ENCODE data around the gene MAN1C1. TPM values are rescaled to one million over a fixed set of nuclear protein-coding genes. Genes with fewer than 3 reads are reported as not detected.
A peak's percentile ranks its signal among the peaks of the same experiment; 100 is the strongest.

Gene MAN1C1
- total RNA-seq, 2 donors from 2014 or later: 2.2 to 4.3 TPM

- Mint-ChIP-seq H3K4me3 (no peak overlapping the region), H3K36me3 (ENCODE audit: low read depth) (no peaks in the 10 kb centered on the region), H3K27ac (peak overlapping the region; percentile 83), H3K9me3 (no peaks in the 10 kb centered on the region), H3K4me1 (peaks cover 15% of the 10 kb centered on the region), H3K27me3 (ENCODE audit: insufficient read depth) (peaks cover 3% of the 10 kb centered on the region)
- peak overlapping the region; percentile 83 for H3K27ac ChIP-seq (ENCODE audit: low read depth, low read length)
- no peaks in the 10 kb centered on the region for H3K36me3 ChIP-seq (ENCODE audit: control insufficient read depth, insufficient read depth, low read length)
- no peaks in the 10 kb centered on the region for H3K27me3 ChIP-seq (ENCODE audit: control insufficient read depth, insufficient read depth, low read length, poor library complexity, severe bottlenecking)
- no peaks in the 10 kb centered on the region for H3K4me1 ChIP-seq (ENCODE audit: control insufficient read depth, insufficient read depth, low read length)
- no peak overlapping the region for H3K9ac ChIP-seq (ENCODE audit: extremely low read depth, low read length, poor library complexity, severe bottlenecking)
- DNase-seq: no peak
- H3K4me3 ChIP-seq (ENCODE audit: low read length): no peak overlapping the region
- no peaks in the 10 kb centered on the region for H3K9me3 ChIP-seq (ENCODE audit: control insufficient read depth, low read length)
- TF ChIP-seq CTCF (conservative IDR thresholded peaks at IDR 0.05): no peak
- WGBS, 2 experiments (ENCODE audit: insufficient coverage in 1 of 2, insufficient read length in 1 of 2): 82 to 88% methylated on average over 17 to 21 of the region's 21 CpGs
Observed at GRCh38 chr1:25568834-25569596, 47.6 kb upstream of the MAN1C1 start.

GRCh38 chr1:25569597-25570396 lies 46.8 kb upstream of the MAN1C1 start:
- no peaks in the 10 kb centered on the region for H3K9me3 Mint-ChIP-seq
- peaks cover 3% of the 10 kb centered on the region for H3K27me3 Mint-ChIP-seq (ENCODE audit: insufficient read depth)
- H3K4me1 Mint-ChIP-seq: peaks cover 15% of the 10 kb centered on the region
- H3K4me1 ChIP-seq (ENCODE audit: control insufficient read depth, insufficient read depth, low read length): no peaks in the 10 kb centered on the region
- no peak for TF ChIP-seq CTCF (conservative IDR thresholded peaks at IDR 0.05)
- peak; percentile 38 for DNase-seq
- H3K4me3 ChIP-seq (ENCODE audit: low read length): no peak overlapping the region
- peak overlapping the region; percentile 21 for H3K27ac Mint-ChIP-seq
- 88 to 93% methylated on average over 15 to 18 of the region's 18 CpGs for WGBS, 2 experiments (ENCODE audit: insufficient coverage in 1 of 2, insufficient read length in 1 of 2)
- no peaks in the 10 kb centered on the region for H3K9me3 ChIP-seq (ENCODE audit: control insufficient read depth, low read length)
- H3K27me3 ChIP-seq (ENCODE audit: control insufficient read depth, insufficient read depth, low read length, poor library complexity, severe bottlenecking): no peaks in the 10 kb centered on the region
- peak overlapping the region; percentile 52 for H3K27ac ChIP-seq (ENCODE audit: low read depth, low read length)
- H3K36me3 Mint-ChIP-seq (ENCODE audit: low read depth): no peaks in the 10 kb centered on the region
- H3K9ac ChIP-seq (ENCODE audit: extremely low read depth, low read length, poor library complexity, severe bottlenecking): no peak overlapping the region
- H3K36me3 ChIP-seq (ENCODE audit: control insufficient read depth, insufficient read depth, low read length): no peaks in the 10 kb centered on the region
- no peak overlapping the region for H3K4me3 Mint-ChIP-seq

GRCh38 chr1:25570798-25571521 lies 45.6 kb upstream of the MAN1C1 start:
- Mint-ChIP-seq H3K4me1 (peaks cover 10% of the 10 kb centered on the region), H3K27ac (no peak overlapping the region), H3K36me3 (ENCODE audit: low read depth) (no peaks in the 10 kb centered on the region), H3K9me3 (no peaks in the 10 kb centered on the region), H3K4me3 (no peak overlapping the region), H3K27me3 (ENCODE audit: insufficient read depth) (peaks cover 3% of the 10 kb centered on the region)
- H3K4me1 ChIP-seq (ENCODE audit: control insufficient read depth, insufficient read depth, low read length): no peaks in the 10 kb centered on the region
- H3K36me3 ChIP-seq (ENCODE audit: control insufficient read depth, insufficient read depth, low read length): no peaks in the 10 kb centered on the region
- no peaks in the 10 kb centered on the region for H3K9me3 ChIP-seq (ENCODE audit: control insufficient read depth, low read length)
- no peak overlapping the region for H3K27ac ChIP-seq (ENCODE audit: low read depth, low read length)
- DNase-seq: no peak
- WGBS, 2 experiments (ENCODE audit: insufficient coverage in 1 of 2, insufficient read length in 1 of 2): 92 to 95% methylated on average over 7 to 12 of the region's 12 CpGs
- H3K4me3 ChIP-seq (ENCODE audit: low read length): no peak overlapping the region
- TF ChIP-seq CTCF (conservative IDR thresholded peaks at IDR 0.05): no peak
- no peak overlapping the region for H3K9ac ChIP-seq (ENCODE audit: extremely low read depth, low read length, poor library complexity, severe bottlenecking)
- no peaks in the 10 kb centered on the region for H3K27me3 ChIP-seq (ENCODE audit: control insufficient read depth, insufficient read depth, low read length, poor library complexity, severe bottlenecking)
